Vagina (tissue), 2 donors: Measurements from ENCODE around the gene POU4F2.

Source experiments
- CTCF ChIP-seq, 3 experiments: fragments of 450-650 bp in 2 of 3; fragments of 200-600 bp in 1 of 3; sonication (generic) in 1 of 3; IDR thresholded peaks; one replicate each; pipeline ENCODE4 v1.5.1; 2017 to 2019; ENCODE audit warnings: antibody characterized with exemption in 3 of 3, mild to moderate bottlenecking in 2 of 3, moderate library complexity in 2 of 3
- POLR2A ChIP-seq, 2 donors: fragments of 450-650 bp; IDR thresholded peaks; one replicate each; pipeline ENCODE4 v1.6.1; 2017; ENCODE audit warnings: antibody characterized with exemption in 2 of 2, mild to moderate bottlenecking in 2 of 2, moderate library complexity in 2 of 2
- POLR2AphosphoS5 ChIP-seq, 2 donors: sonication (generic); formaldehyde crosslinking; IDR thresholded peaks; one replicate each; pipeline ENCODE4 v1.9.0; 2017; ENCODE audit warnings: antibody characterized with exemption in 2 of 2, mild to moderate bottlenecking in 2 of 2, low read depth in 1 of 2; ENCODE audit not compliant: insufficient read depth in 1 of 2

GRCh38 chr4:146645921-146646320 is 7.2 kb downstream of the POU4F2 start:
- TF ChIP-seq CTCF (IDR thresholded peaks at IDR 0.05) (no peak), POLR2AphosphoS5 (IDR thresholded peaks at IDR 0.05; ENCODE audit: insufficient read depth in 1 of 2, low read depth in 1 of 2) (no peak), POLR2A (IDR thresholded peaks at IDR 0.05) (no peak)
